HUDEP-2 (cell line): ENCODE results near the gene RANBP10.
"Not testable (repeated sequence)": the region's sequence is repeated elsewhere in the genome, so short reads cannot be mapped to it uniquely, and the experiment has no call there.

Source experiments
- DNase-seq, 76 experiments: peaks; one replicate each; lab custom pipeline; 2025; ENCODE audit not compliant: unreplicated experiment in 76 of 76; lab: John Stamatoyannopoulos, UW

Gene RANBP10

DNA sequence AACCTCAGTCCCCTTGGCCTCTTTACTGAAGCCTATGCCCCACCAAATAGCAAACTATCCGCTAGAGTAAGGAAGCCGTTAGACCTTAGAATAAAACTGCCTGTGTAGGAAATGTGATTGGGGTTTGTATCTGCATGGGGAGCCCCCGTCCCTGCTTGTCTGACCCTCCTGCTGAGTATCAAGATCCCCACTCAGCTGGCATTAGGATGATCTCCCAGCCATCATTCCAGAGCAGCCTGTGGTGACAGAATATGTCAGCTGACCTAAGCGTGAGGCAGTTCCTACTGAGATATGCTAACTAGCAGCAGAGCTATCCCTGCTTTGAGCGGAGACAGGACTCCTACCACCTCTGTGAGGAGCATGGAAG lies 86.6 kb downstream of the RANBP10 start:
- peak in 39 of 76 experiments; percentile 4 to 57 (median 23) for DNase-seq

DNA sequence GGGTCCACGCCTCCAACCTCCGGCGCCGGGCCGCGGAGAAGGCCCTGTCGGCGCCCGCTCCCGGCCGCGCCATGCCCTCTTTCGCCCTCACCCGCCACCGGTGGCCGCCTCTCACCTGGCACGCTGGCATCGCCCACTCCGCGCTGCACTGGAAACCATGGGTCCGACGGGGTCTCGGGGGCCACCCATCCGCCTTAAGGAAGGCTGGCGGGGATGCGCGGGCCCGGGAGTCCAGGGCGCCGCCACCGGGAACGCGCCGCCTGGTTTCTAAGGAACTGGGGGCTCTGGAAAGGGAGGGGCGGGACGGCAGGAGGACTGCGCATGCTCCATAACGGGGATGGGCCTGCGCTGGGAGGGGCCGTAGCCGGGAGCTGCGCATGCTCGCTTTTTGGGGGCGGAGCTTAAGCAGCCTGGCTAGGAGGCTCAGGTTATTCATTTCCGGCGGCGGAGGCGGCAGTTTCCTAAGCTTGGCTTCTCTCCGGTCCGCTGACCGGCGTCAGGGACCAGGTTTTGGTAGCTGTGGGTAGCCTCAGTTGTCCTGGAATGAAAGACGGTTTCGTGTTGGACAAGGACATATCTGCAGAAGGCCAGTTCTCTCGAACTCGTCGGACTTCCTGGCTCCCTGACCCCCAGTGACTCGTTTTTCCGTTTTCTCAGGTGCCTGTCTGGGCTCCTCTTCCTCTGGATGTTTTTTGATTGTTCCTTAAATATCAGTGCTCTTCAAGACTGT lies 87.1 kb downstream of the RANBP10 start, which contains the start of gene GFOD2:
GFOD2 (minus strand) TSS at position 269 of the 730 bp plus-strand sequence. CDS start 33,601 bp downstream, outside the sequence.
- DNase-seq: peak in 75 of 76 experiments; percentile 28 to 97 (median 92)

DNA sequence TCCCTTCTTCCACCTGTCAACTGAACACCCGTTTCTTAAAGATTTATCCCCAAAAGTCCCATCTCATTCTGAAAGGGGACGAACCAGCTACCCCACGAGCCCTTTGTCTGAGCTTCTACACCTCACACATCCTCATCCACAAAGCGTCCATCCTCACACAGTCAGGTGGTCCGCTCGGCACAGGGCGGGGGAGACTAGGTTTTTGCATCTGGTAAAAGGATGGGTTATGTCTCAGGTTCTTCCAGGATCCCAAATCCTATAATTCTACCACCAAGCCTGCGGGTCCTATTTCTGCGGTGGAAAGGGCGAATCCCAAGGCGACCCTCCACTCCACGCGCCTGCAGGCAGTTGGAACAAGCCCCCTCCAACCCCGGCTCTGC lies 87.7 kb downstream of the RANBP10 start:
- no peak for DNase-seq

DNA sequence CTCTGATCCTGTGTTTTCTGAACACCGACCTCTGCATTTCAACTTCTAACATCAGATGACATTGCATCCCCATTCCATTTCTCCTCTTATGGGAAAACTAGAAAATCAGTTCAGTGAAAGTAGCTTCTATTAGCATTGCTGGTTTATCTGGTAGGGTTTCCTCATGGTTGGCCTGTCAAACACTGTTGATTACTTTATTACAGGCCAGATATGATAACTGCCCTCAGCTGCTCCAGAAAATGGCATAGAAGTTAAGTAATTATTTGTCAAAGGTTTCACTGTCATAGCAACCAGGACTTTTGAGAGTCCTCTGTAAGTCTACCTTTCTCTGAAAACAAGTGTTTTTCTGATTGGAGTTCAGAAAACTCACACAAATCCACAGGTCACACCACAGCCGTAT lies 90.3 kb downstream of the RANBP10 start:
- DNase-seq: no peak

DNA sequence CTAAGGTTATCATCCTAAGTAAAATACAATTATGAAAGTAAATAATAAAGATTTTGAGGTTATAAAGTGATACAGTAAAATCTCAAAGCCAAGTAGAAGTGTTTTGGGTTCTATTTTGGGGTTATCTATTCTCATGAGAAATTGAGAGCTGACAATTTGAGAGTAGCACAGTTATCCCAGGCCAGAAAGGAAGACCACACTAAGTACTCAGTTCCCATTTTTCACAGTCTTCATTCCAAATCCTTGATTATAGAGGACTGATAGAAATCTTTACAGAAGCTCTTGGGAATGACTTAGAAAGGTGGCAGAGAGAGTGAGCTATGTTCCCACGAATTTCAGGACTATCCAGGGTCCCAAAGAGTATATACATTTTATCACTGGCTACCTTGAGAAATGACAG lies 91.8 kb downstream of the RANBP10 start:
- DNase-seq: no peak

DNA sequence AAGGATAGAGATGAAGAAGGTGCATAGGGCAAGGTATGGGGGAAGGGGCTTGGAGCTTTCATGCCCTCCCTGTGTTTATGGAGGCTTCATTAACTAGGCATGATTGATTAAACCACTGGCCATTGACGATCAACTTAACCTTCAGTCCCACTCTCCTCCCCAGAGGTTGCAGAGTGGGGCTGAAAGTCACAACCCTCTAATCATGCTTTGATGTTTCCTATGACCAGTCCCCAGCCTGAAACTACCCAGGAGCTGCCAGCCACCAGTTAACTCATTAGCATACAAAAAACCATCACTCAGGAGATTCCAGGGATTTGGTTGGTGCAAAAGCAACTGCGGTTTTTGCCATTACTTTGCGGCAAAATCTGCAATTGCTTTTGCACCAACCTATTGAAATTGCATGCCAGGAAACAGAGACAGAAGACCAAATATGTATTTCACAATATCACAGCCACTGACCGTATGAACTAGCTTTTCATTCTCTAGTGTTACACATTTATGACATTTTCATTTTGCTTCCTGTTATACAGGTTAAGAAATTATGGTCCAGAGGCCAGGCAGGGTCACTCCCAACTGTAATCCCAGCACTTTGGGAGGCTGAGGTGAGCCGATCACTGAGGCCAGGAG lies 92.6 kb downstream of the RANBP10 start:
- DNase-seq: no peak

DNA sequence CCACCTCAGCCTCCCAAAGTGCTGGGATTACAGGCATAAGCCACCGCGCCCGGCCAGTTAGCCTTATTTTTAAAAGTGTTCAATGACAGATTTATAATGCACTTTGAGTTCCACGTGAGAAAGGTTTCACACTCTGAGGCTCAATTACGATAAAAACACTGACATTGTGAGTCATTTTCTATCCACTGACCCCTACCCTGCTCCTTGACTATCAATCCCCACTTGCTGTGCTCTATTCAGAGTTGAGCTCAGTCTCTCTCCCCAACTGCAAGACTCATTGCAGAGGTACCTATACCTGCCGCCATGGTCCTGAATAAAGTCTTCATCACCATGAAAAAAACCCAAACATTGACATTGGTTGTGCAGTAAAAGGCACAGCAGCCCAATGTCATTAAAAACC lies 95.8 kb downstream of the RANBP10 start:
- DNase-seq: no peak

DNA sequence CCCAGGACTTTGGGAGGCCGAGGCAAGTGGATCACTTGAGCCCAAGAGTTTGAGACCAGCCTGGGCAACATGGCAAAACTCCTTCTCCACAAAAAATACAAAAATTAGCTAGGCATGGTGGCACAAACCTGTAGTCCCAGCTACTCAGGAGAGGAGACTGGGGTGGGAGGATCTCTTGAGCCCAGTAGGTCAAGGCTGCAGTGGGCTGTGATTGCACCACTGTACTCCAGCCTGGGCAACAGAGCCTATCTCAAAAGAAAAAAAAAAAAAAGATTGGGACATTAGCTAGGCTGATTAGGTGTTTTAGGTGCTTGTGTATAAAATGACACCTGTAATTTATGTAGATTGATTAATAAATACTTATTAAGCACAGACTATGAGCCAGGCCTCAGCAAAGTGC lies 97.3 kb downstream of the RANBP10 start:
- no peak for DNase-seq

DNA sequence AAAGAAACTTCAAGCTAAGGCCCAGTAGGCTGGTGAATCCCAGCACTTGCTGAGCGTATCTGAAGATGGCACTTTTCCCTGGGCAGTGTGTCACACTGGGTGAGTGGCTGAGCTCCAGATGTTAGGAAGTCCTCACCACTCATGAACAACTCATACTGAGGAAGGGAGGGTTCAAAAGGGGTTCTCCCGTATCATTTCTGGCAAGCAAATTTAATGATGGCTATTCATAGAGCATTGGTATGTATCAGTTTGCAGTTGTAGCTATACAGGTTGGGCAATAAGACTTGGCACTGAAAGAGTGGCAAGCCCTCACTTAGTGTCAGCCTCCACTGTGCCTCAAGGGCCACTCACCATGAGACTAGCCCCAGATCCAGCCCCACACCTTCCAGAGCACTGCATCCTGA lies 98.0 kb downstream of the RANBP10 start:
- no peak for DNase-seq

DNA sequence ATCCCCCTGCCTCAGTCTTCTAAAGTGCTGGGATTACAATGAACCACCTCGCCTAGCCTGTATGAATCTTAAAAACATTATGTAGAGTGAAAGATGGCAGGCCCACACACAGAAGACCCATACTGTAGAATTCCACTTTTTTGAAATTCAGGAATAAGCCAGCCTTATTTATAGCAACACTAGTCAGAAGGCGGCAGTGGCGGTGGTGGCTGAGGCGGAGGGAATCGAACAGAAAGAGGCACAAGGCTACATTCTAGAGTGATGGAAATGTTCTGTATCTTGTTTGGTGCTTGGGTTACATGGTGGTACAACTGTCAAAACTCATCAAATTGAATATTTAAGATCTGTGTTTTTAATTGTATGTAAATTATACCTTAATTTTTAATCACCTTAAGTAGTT lies 98.6 kb downstream of the RANBP10 start:
- no peak for DNase-seq

DNA sequence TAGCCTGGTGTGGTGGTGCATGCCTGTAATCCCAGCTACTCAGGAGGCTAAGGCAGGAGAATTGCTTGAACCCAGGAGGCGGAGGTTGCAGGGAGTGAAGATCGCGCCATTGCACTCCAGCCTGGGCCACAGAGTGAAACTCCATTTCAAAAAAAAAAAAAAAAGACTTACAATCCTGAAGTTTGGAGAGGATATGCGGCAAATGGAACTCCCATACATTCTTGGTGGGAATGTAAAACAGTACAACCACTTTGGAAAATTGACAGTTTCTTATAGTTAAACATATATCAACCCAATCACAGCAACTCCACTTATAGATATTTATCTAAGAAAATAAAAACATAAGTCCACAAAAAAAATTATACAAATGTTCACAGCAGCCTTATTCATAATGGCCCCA lies 99.2 kb downstream of the RANBP10 start:
- no peak for DNase-seq

DNA sequence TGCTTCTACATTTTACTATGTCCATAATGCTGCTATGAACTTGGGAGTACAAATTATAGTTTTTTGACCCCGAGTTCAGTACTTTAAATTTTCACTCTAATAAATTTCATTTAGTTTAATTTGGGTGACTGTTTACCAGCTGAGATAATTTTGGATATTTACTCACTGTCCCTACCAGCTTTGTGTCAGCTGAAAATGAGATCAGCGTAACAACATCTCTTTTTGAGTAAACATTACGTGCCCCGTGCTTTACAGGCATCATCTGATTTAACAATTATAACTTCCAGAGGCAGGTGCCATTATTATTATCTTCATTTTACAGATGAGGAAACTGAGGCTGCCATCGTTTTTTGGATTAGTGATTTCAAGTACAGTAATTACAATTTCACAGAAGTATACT lies 102.2 kb downstream of the RANBP10 start:
- DNase-seq: no peak

DNA sequence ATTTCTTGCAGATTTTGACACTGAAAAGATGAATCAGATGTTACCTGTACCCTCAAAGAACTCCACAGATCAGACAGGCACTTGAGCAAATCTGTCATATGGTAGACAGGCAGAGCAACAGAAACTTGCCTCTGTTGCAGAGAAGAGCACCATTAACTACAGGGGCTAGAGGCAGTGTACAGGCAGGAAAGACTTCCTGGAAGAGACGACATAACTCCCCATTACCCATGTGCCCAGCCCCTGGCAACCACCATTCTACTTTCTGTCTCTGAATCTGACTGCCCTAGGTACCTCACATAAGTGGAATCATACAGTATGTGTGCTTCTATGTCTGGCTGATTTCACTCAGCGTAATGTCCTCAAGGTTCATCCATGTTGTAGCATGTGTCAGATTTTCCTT lies 102.7 kb downstream of the RANBP10 start:
- DNase-seq: no peak

DNA sequence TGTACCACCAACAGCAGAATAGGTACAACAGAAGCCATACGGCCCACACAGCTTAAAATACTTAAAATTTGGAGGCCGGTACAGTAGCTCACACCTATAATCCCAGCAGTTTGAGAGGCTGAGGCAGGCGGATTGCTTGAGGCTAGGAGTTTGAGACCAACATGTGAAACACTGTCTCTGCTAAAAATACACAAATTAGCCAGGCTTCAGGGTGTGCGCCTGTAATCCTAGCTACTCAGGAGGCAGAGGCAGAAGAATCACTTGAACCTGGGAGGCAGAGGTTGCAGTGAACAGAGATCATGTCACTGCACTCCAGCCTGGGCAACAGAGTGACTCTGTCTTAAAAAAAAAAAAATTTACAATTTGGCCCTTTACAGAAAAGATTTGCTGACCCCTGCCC lies 104.2 kb downstream of the RANBP10 start:
- no peak for DNase-seq

DNA sequence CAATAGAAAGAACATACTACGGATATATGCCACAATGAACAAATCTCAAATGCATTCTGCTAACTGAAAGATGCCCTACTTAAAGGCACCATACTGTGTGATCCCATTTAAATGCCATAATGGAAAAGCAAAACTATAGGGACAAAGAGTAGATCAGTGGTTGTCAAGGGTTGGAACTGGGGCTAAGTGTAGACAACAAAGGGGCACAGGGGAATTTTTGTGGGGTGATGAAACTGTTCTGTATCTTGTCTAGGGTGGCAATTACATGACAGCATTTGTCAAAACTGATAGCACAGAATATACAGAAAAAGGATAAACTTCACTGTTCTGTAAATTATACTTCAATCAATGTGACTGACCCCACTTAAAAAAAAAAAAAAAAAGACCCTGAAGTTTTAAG lies 104.9 kb downstream of the RANBP10 start:
- DNase-seq: no peak

DNA sequence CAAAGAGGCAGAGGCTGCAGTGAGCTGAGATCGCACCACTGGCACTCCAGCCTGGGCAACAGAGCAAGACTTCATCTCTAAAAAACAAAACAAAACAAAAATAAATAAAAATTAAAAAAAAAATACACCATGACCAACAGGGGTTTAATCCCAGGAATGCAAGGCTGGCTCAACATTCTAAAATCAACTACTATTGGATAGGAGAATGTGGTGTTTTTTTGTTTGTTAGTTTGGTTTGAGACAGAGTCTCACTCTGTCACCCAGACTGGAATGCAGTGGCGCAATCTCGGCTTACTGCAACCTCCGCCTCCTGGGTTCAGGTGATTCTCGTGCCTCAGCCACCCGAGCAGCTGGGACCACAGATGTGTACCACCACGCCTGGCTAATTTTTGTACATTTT lies 107.1 kb downstream of the RANBP10 start:
- DNase-seq: no peak

DNA sequence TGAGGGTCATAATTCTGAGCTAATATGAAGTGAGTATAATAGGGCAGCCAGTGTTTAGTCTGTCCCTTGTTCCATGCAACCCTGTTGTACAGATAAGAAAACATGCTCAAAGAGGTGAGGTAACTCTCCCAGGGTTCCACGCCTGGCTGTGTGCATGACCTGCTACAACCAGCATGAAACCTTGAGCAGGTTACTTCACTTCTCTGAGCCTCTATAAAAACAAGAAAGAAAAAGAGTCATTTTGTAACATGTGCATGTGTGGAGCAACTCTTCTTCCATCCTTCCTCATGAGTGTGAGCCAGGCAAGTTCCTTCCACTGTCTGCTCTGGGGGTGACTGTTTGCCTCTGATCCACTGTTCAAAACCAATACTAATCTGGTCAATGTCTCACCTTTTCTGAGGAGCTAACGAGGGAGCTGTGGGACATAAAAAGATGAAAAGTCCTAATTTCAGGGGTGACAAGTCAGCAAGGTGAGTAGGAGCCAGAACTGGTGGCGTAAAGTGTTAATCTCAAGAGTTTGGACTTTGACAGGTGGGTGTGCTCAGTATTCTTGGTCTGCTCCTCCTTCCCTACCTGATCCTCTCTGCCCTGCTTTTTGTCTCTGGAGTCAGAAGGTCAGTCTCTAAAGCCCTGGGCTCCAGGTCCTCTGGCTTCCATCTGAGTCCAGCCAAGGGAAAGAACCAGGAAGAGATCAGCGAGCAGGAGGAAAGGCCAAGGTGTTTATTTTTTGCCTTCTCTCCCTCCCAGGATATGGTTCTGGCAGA lies 108.8 kb downstream of the RANBP10 start:
- DNase-seq: no peak

DNA sequence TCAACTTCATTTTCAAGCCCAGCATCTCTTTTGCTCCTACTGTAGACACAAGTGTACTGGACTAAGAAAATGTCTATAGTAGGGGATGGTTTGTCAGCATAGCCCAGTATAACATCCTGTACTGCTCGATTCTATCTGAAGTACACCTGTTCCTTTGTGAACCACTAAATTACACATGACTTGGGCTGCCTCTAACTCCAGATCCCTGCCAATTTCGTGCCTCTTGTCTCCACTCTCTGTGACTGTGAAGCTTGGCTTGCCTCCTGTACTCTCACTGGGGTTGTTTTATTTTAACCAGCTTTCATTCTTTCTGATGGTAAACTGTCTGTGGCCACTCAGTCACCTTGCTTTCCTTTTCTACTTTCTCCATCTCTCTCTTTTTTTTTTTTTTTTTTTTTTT lies 111.7 kb downstream of the RANBP10 start:
- no peak for DNase-seq

DNA sequence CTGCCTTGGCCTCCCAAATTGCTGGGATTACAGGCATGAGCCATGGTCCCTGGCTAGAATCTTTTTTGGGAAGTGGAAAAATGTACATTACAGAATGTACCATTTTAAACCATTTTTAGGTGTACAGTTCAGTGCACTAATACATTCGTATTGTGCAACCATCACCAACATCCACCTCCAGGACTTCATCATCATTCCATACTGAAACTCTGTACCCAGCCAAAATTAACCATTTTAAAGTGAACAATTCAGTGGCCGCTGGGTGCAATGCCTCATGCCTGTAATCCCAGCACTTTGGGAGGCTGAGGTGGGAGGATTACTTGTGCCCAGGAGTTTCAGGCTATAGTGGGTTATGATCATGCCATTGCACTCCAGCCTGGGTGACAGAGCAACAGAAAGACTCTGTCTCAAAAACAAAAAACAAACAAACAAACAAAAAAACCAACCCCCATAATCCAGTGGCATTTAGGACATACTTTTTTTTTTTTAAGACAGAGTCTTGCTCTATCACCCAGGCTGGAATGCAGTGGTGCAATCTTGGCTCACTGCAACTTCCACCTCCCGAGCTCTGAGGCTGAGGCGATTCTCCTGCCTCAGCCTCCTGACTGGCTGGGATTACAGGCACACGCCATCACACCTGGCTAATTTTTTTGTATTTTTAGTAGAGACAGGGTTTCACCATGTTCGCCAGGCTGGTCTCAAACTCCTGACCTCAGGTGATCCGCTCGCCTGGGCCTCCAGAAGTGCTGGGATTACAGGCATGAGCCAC lies 112.7 kb downstream of the RANBP10 start:
- not testable (repeated sequence) for DNase-seq

DNA sequence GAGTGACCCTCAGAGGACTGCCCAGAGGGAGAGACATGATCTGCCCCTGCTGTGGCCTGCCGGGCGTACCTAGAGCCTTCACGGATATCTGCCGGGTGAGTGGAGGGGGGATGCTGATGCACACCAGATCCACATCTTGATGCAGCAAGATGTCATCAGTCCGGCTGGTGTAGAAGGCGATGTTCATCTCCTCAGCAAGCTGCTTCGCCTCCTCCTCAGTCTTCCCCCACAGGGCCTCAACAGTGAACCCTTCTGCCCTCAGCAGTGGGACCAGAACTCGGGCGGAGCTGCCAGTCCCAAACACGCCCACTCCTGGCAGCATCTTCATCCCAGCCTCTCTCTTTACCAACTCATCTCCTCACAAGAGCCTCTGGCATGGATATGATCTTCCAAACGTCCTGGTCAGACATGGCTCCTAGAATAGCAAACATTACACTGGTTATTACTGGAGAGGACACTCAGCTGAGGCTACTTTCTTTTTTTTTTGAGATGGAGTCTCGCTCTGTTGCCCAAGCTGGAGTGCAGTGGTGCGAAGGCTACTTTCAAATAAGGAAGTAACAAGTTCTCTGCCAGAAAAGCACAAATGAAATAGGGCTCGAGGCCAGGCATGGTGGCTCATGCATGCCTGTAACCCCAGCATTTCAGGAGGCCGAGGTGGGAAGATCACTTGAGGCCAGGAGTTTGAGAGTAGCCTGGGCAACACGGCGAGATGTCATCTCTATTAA lies 120.8 kb downstream of the RANBP10 start:
- DNase-seq: no peak
